Measurements from ENCODE around the gene G0S2.

The G0S2 gene

DNA sequence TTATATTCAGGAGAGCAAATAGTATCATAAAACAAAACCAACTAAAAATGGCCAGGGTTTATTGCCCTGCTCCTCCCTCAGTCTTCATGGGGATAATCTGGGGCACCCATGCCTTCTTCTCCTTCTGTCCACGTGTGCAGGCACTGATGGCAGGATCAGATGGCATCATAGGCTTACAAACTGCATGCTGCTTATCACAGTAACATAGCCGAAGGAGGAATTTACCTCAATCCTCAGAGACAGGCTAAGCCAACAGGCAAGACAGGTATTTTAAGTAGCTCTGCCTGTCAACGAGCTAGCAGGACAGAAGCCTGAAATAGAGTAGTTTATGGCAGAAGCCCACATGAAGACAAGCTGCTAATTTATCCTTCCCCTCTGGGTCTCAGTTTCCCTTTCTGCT, 32.4 kb upstream of the G0S2 start:
- no peak for DNase-seq (ENCODE audit: low read depth)
- TF ChIP-seq, protein P1, sequence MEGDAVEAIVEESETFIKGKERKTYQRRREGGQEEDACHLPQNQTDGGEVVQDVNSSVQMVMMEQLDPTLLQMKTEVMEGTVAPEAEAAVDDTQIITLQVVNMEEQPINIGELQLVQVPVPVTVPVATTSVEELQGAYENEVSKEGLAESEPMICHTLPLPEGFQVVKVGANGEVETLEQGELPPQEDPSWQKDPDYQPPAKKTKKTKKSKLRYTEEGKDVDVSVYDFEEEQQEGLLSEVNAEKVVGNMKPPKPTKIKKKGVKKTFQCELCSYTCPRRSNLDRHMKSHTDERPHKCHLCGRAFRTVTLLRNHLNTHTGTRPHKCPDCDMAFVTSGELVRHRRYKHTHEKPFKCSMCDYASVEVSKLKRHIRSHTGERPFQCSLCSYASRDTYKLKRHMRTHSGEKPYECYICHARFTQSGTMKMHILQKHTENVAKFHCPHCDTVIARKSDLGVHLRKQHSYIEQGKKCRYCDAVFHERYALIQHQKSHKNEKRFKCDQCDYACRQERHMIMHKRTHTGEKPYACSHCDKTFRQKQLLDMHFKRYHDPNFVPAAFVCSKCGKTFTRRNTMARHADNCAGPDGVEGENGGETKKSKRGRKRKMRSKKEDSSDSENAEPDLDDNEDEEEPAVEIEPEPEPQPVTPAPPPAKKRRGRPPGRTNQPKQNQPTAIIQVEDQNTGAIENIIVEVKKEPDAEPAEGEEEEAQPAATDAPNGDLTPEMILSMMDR (IDR thresholded peaks at IDR 0.05; ENCODE audit: low read depth, low read length, missing control alignments): no peak
- no peak overlapping the region for H3K4me3 ChIP-seq (ENCODE audit: low read depth, low read length)

DNA sequence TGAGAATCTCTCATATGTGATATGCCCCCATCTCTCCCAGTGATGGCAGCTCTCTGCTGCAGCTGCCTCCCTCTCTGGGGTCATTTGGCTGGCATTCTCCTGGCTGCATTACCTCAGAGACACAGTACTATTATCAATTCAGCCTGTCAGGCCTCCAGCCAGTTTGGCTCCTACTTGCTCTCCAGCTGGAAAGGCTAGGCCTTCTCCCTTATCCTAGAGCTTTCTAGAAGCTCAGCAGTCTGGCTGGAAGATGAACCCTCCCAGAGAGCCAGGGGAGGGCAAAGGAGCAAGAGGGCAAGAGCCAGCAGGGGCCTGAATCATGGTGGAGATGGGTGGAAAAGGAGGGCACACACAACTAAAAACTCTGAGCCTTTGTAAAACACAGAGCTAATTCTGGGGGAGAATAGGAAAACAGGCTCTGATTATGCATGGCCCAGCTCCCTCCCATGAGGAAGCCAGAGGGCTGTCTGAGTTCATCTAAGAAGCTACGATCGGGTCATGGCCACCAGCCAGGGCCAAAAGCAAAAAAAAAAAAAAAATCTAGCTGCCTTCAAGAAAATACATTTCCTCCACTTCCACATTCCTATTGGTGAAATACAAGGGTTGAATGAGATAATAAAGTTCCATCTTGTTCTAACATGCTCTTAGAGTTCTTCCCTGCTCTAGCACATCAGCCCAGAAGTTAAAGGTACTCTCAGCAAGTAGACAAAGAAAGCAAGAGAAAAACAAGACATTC, 31.8 kb upstream of the G0S2 start:
- H3K4me3 ChIP-seq (ENCODE audit: low read depth, low read length): no peak overlapping the region
- TF ChIP-seq, protein P1 (IDR thresholded peaks at IDR 0.05; ENCODE audit: low read depth, low read length, missing control alignments): no peak
- no peak for DNase-seq (ENCODE audit: low read depth)

DNA sequence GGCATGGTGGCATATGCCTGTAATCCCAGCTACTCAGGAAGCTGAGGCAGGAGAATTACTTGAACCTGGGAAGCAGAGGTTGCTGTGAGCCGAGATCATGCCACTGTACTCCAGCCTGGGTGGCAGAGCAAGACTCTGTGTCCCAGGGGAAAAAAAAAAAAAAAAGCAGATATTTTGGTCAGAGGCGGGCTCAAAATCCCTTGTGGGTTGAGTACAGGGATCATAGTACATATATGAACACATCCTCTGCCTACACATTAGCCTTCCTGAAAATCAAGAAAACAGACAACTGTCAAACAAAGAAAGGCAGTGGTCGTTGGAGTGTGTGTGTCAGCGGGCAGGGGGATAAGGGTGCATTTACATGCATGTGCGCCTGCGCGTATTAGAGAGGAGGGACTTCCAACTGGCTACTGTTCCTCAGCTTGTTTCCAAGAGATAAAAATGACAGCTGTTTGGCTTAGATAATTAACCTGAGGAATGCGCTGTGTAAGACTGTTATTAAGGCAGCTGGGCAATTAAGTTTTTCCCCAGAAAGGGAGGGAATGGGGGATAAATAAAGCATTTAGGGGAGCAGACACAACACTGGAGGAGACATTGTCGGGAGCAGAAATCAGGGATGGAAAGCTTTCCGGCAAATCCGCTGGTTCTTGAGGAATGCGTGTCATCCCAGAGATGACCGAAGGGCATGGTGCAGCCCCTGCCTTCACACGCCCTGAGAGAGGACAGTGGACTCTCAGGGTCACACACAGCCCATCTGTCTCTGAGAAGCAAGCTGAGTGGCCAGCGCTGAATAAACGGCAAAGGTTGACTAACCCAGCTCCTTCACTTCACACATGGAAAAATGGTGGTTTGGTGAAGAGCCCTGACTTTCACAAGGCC, 29.4 kb upstream of the G0S2 start:
- H3K4me3 ChIP-seq (ENCODE audit: low read depth, low read length): no peak overlapping the region
- TF ChIP-seq, protein P1 (IDR thresholded peaks at IDR 0.05; ENCODE audit: low read depth, low read length, missing control alignments): no peak
- DNase-seq (ENCODE audit: low read depth): no peak

DNA sequence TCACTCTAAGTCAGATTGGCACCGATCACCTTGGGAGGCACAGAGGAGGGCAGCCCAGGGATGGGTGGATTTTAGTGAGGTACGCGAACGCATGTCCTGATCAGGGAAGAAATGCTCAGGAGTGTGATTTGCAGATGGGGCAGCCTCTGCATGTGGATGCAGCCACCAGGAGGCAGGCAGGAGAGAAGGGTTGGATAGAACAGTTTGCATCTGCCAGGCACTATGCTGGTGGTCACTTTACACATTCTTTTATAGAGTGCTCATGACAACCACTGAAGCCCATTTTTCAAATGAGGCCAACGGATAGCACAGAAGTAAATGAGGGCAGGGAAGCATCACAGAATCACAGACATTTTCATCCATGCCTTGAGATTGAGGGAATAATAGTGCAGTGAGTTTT, 28.7 kb upstream of the G0S2 start:
- TF ChIP-seq, protein P1 (IDR thresholded peaks at IDR 0.05; ENCODE audit: low read depth, low read length, missing control alignments): peak; percentile 36
- no peak for DNase-seq (ENCODE audit: low read depth)
- no peak overlapping the region for H3K4me3 ChIP-seq (ENCODE audit: low read depth, low read length)

DNA sequence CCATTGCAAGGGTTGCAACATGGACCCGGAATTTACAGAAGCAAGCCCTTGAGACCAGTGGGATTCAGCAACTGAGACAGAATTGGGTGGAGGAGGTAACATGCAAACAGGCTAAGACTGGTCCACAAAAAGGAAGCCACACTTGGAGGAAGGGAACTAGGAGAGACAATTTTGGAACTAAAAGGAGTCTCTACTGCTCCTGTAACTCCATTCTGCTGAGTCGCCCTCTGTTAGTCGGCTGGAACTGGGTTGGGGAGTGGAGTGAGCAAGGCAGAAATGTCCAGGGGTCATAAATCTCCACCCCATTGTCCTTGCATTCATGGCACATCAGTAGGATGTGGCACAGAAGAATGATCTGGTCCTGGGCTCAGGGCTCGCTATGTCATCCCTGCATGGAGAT, 28.1 kb upstream of the G0S2 start:
- no peak overlapping the region for H3K4me3 ChIP-seq (ENCODE audit: low read depth, low read length)
- DNase-seq (ENCODE audit: low read depth): no peak
- TF ChIP-seq, protein P1 (IDR thresholded peaks at IDR 0.05; ENCODE audit: low read depth, low read length, missing control alignments): no peak

DNA sequence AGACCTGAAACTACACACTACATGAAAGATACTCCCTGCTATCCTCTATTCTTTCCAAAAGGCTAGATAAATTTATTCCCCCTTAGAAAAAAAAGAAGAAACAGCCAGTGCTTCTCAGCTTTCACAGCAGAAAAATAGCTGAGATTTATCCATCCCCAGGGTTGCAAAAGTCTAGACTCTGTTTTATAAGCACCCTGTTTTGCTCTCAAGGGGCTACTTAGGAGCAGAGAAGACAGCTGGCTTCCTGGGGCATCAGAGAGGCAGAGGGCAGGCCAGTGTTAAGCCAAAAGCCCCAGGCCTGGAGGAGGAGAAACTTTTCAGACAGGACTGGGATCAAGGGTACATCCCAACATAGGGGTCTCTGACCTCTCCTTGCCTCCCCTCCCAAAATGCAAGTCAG, 26.9 kb upstream of the G0S2 start:
- H3K4me3 ChIP-seq (ENCODE audit: low read depth, low read length): no peak overlapping the region
- TF ChIP-seq, protein P1 (IDR thresholded peaks at IDR 0.05; ENCODE audit: low read depth, low read length, missing control alignments): no peak
- no peak for DNase-seq (ENCODE audit: low read depth)

Measured in GM12864 (cell line).